ENCODE measurements around the gene LRMDA.

DNA sequence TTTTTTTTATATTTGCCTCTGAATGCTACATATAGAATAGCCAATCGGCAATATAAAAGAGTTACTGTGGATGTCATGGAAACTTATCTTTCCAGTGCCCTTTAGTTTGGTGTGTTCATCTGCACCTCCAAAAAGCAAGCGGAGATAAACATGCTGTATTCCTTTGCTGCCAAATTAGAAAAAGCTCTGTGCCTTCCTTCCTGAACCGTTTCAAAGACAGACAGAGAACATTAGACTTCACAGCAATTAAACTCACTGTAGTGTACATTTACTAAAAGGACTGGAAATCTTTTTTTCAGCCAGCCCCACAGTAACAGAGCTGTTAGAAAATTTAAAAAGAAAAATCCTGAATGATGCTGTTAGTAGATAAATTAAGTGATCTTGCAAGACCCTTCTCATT is 707.5 kb downstream of the LRMDA start:
- TF ChIP-seq, protein P1, sequence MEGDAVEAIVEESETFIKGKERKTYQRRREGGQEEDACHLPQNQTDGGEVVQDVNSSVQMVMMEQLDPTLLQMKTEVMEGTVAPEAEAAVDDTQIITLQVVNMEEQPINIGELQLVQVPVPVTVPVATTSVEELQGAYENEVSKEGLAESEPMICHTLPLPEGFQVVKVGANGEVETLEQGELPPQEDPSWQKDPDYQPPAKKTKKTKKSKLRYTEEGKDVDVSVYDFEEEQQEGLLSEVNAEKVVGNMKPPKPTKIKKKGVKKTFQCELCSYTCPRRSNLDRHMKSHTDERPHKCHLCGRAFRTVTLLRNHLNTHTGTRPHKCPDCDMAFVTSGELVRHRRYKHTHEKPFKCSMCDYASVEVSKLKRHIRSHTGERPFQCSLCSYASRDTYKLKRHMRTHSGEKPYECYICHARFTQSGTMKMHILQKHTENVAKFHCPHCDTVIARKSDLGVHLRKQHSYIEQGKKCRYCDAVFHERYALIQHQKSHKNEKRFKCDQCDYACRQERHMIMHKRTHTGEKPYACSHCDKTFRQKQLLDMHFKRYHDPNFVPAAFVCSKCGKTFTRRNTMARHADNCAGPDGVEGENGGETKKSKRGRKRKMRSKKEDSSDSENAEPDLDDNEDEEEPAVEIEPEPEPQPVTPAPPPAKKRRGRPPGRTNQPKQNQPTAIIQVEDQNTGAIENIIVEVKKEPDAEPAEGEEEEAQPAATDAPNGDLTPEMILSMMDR (IDR thresholded peaks at IDR 0.05): no peak
- TF ChIP-seq EZH2 (IDR thresholded peaks at IDR 0.05; ENCODE audit: borderline replicate concordance, insufficient read depth, low read depth, low read length, poor library complexity, severe bottlenecking): no peak
